HepG2 (cell line): ENCODE measurements around the gene RANGRF. TPM values are rescaled to one million over a fixed set of nuclear protein-coding genes. Genes with fewer than 3 reads are reported as not detected.

Experiments used
- ATAC-seq: fragments of 200-7000 bp; cut with Tn5 transposase; 3 replicates; pipeline ENCODE4 v1.9.1; 2020; ENCODE audit warnings: mild to moderate bottlenecking, moderate library complexity
- BruUV-seq: library from RNA; stranded (reverse); fragments of 400-500 nt; replicated peaks from 2 replicates; lab custom pipeline; 2021; lab: Mats Ljungman, UMichigan
- CTCF ChIA-PET: fragments of 300-600 bp; formaldehyde crosslinking; extraction: SDS; loops from one replicate; lab custom pipeline; 2021; ENCODE audit warnings: low total read pairs, inconsistent platforms, low intra/inter-chr PET ratio; lab: Yijun Ruan, JAX
- POLR2A ChIA-PET: fragments of 350-600 bp; sonication (Branson Sonifier 250); formaldehyde crosslinking; loops from one replicate; lab custom pipeline; 2020; ENCODE audit warnings: antibody characterized with exemption, inconsistent platforms; lab: Yijun Ruan, JAX
- DNase-seq: peaks from one replicate; pipeline ENCODE4 v3.0.0-alpha.2; 2015; ENCODE audit warnings: low spot score
- FAIRE-seq: peaks from 3 replicates; lab custom pipeline; 2011; peaks lifted over from hg19 to GRCh38; lab: Jason Lieb, UNC
- H2AFZ ChIP-seq: one replicate; pipeline ENCODE4 v1.6.1; 2011; ENCODE audit warnings: low read length, inconsistent platforms
- H3K27ac ChIP-seq: fragments of 300-600 bp; 3 replicates; pipeline ENCODE4 v1.8.0; 2011; ENCODE audit warnings: mixed run types, mild to moderate bottlenecking, mixed read lengths, low read length, inconsistent platforms; ENCODE audit not compliant: insufficient read depth; ENCODE audit errors: extremely low read length
- H3K27me3 ChIP-seq, 2 experiments: fragments of 200-600 bp in 1 of 2; 2 replicates in 1 of 2; 3 replicates in 1 of 2; pipeline versions ENCODE4 v1.6.0 to v1.8.0; 2011; ENCODE audit warnings: low read length in 2 of 2, mild to moderate bottlenecking in 2 of 2, moderate library complexity in 2 of 2, inconsistent platforms in 1 of 2; ENCODE audit not compliant: insufficient read depth in 2 of 2, control insufficient read depth in 1 of 2
- H3K36me3 ChIP-seq, 2 experiments: fragments of 200-600 bp in 1 of 2; replicated peaks in 1 of 2; 2 replicates in 1 of 2; 3 replicates in 1 of 2; pipeline versions ENCODE4 v1.5.1 to v1.8.0; 2011; ENCODE audit warnings: low read length in 2 of 2, inconsistent platforms in 1 of 2; ENCODE audit not compliant: insufficient read depth in 2 of 2, control insufficient read depth in 1 of 2
- H3K4me1 ChIP-seq: 2 replicates; pipeline ENCODE4 v1.5.1; 2012; ENCODE audit warnings: low read length, inconsistent platforms; ENCODE audit not compliant: insufficient read depth
- H3K4me2 ChIP-seq: 2 replicates; pipeline ENCODE4 v1.6.0; 2011; ENCODE audit warnings: low read depth, low read length, inconsistent platforms
- H3K4me3 ChIP-seq, 3 experiments: fragments of 200-600 bp in 1 of 3; sonication (generic), shearing (Covaris generic) in 1 of 3; replicated peaks in 1 of 3; 2 replicates each; pipeline ENCODE4 v1.5.1; 2011 to 2016; ENCODE audit warnings: low read length in 3 of 3, inconsistent platforms in 2 of 3, low read depth in 2 of 3, mild to moderate bottlenecking in 2 of 3, control low read depth in 1 of 3, mixed read lengths in 1 of 3; ENCODE audit not compliant: insufficient read depth in 1 of 3
- H3K79me2 ChIP-seq: one replicate; pipeline ENCODE4 v1.6.1; 2011; ENCODE audit warnings: low read length, inconsistent platforms; ENCODE audit not compliant: insufficient read depth
- H3K9ac ChIP-seq: 2 replicates; pipeline ENCODE4 v1.6.0; 2011; ENCODE audit warnings: mild to moderate bottlenecking, low read depth, low read length, inconsistent platforms; ENCODE audit not compliant: insufficient read depth
- H3K9me3 ChIP-seq: 2 replicates; pipeline ENCODE4 v1.5.1; 2012; ENCODE audit warnings: mild to moderate bottlenecking, low read length
- H4K20me1 ChIP-seq: 2 replicates; pipeline ENCODE4 v1.6.0; 2011; ENCODE audit warnings: inconsistent platforms, mild to moderate bottlenecking, low read length, moderate library complexity; ENCODE audit not compliant: insufficient read depth
- CBX2 ChIP-seq, 2 experiments: fragments of 200-600 bp in 1 of 2; sonication (generic); formaldehyde crosslinking in 1 of 2; IDR thresholded peaks; 2 replicates each; pipeline versions ENCODE4 v1.7.0 to v1.8.1; 2018 to 2022; ENCODE audit warnings: low read depth in 2 of 2, low read length in 1 of 2, mild to moderate bottlenecking in 1 of 2, missing genetic modification reagents in 1 of 2
- NFYC ChIP-seq: IDR thresholded peaks from 2 replicates; pipeline ENCODE4 v1.6.1; 2016; ENCODE audit warnings: missing genetic modification reagents, missing compliant biosample characterization
- POLR2AphosphoS2 ChIP-seq: IDR thresholded peaks from 2 replicates; pipeline ENCODE4 v1.6.1; 2011; ENCODE audit warnings: low read depth, low read length, improper control_type of control experiment
- SNAI1 ChIP-seq: sonication (generic); formaldehyde crosslinking; IDR thresholded peaks from 2 replicates; pipeline ENCODE4 v1.5.0; 2020; ENCODE audit warnings: mild to moderate bottlenecking, missing genetic modification reagents, borderline replicate concordance
- ZSCAN21 ChIP-seq: sonication (generic); formaldehyde crosslinking; IDR thresholded peaks from 2 replicates; pipeline ENCODE4 v1.8.0; 2022; ENCODE audit warnings: mild to moderate bottlenecking, missing genetic modification reagents, moderate library complexity, borderline replicate concordance
- WGBS: methylation state at CpG from one replicate; pipeline ENCODE4 v1.1.6; 2017; ENCODE audit warnings: low lambda C conversion rate; 5-methylcytosine and 5-hydroxymethylcytosine counted together
- in situ Hi-C: cut with HindIII; loops from 2 replicates; pipeline ENCODE4 v1.10.0; 2017; ENCODE audit warnings: low pct_unique_long_range_greater_than_20kb; ENCODE audit not compliant: extremely low pct_ligation_motif_present
- intact Hi-C: fragments of 100-400 bp; cut with micrococcal nuclease; formaldehyde crosslinking; loops from one replicate; pipeline ENCODE4 v1.10.0; 2022; ENCODE audit not compliant: unreplicated experiment
- polyA plus RNA-seq, 8 experiments: library from polyadenylated mRNA; depleted of rRNA in 3 of 8; stranded (reverse) in 7 of 8; unstranded in 1 of 8; fragments of >200 nt; fragmentation: Illumina TruSeq in 4 of 8; extraction: Trizol in 4 of 8; gene quantifications; 2 replicates each; pipeline versions ENCODE4 v1.2.1 to v1.2.3, GENCODE V29; 2011 to 2016; ENCODE audit warnings: low read depth in 4 of 8, missing spikeins in 1 of 8, mixed read lengths in 1 of 8; ENCODE audit not compliant: insufficient read depth in 1 of 8
- total RNA-seq, 5 experiments: library from RNA; depleted of rRNA; stranded (reverse); fragments of >200 nt; fragmentation: Illumina TruSeq; extraction: Trizol; gene quantifications; 2 replicates each; pipeline ENCODE4 v1.2.3, GENCODE V29; 2016; ENCODE audit warnings: low read depth in 1 of 5
- TF ChIP-seq, protein P1 (sequence below): sonication (generic); formaldehyde crosslinking; IDR thresholded peaks from 2 replicates; pipeline ENCODE4 v1.4.0; 2020; ENCODE audit warnings: low read depth, mild to moderate bottlenecking, missing genetic modification reagents
- TF ChIP-seq, protein P2 (sequence below): sonication (generic); formaldehyde crosslinking; IDR thresholded peaks from 2 replicates; pipeline ENCODE4 v1.4.0; 2020; ENCODE audit warnings: missing genetic modification reagents, borderline replicate concordance
- TF ChIP-seq, protein P3 (sequence below): sonication (generic); IDR thresholded peaks from 2 replicates; pipeline ENCODE4 v1.6.1; 2016; ENCODE audit warnings: low read depth, borderline replicate concordance

RANGRF gene
- total and polyA plus RNA-seq, 2 of the 13 experiments (the other 11 are each of a cell fraction or from before 2014, with no cell fraction given): 18.6 to 40.7 TPM

DNA sequence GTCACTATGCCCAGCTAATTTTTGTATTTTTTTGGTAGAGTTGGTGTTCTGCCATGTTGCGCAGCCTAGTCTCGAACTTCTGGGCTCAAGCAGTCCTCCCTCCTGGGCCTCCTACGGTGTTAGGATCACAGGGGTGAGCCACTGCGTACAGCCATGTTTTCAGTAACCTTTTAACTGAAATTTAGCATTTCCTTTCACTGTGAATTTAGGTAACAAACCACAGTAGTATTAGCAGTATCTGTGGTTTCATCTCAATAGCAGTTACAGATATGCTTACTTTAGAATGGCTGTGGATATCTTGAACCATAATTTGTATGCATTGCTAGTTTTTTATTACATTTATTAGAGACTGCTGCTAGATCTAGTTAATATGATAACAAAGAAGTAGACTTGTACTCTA lies 4.3 kb upstream of the RANGRF start:
- no peak for FAIRE-seq
- CTCF ChIA-PET: no interaction called here

More for the DNA sequence above, 4.3 kb upstream of the RANGRF start:
- no TSS peak for BruUV-seq
- POLR2A ChIA-PET: interaction anchor here (1.1 kb wide), 1 partner anchor 11 kb away, joined by 5 read pairs; the partner anchor contains the start of gene SLC25A35
- intact Hi-C loops (no loop called here), in situ Hi-C loops (no loop called here)
- no peak for TF ChIP-seq NFYC (CRISPR knock-in tag)
- TF ChIP-seq, protein P1, sequence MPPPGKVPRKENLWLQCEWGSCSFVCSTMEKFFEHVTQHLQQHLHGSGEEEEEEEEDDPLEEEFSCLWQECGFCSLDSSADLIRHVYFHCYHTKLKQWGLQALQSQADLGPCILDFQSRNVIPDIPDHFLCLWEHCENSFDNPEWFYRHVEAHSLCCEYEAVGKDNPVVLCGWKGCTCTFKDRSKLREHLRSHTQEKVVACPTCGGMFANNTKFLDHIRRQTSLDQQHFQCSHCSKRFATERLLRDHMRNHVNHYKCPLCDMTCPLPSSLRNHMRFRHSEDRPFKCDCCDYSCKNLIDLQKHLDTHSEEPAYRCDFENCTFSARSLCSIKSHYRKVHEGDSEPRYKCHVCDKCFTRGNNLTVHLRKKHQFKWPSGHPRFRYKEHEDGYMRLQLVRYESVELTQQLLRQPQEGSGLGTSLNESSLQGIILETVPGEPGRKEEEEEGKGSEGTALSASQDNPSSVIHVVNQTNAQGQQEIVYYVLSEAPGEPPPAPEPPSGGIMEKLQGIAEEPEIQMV (CRISPR knock-in tag): no peak
- TF ChIP-seq ZSCAN21 (CRISPR knock-in tag): no peak
- no peak for TF ChIP-seq POLR2AphosphoS2
- TF ChIP-seq, protein P2, sequence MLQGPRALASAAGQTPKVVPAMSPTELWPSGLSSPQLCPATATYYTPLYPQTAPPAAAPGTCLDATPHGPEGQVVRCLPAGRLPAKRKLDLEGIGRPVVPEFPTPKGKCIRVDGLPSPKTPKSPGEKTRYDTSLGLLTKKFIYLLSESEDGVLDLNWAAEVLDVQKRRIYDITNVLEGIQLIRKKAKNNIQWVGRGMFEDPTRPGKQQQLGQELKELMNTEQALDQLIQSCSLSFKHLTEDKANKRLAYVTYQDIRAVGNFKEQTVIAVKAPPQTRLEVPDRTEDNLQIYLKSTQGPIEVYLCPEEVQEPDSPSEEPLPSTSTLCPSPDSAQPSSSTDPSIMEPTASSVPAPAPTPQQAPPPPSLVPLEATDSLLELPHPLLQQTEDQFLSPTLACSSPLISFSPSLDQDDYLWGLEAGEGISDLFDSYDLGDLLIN (CRISPR knock-in tag): no peak
- TF ChIP-seq SNAI1: no peak
- TF ChIP-seq CBX2 (IDR thresholded peaks at IDR 0.05; ENCODE audit: low read depth, low read length): no peak
- TF ChIP-seq CBX2 (CRISPR knock-in tag; IDR thresholded peaks at IDR 0.05; ENCODE audit: low read depth): no peak
- TF ChIP-seq, protein P3, sequence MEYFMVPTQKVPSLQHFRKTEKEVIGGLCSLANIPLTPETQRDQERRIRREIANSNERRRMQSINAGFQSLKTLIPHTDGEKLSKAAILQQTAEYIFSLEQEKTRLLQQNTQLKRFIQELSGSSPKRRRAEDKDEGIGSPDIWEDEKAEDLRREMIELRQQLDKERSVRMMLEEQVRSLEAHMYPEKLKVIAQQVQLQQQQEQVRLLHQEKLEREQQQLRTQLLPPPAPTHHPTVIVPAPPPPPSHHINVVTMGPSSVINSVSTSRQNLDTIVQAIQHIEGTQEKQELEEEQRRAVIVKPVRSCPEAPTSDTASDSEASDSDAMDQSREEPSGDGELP: no peak
- H2AFZ ChIP-seq: no peak overlapping the region
- no peaks in the 10 kb centered on the region for H3K9me3 ChIP-seq
- H3K27me3 ChIP-seq: no peaks in the 10 kb centered on the region
- WGBS: 91% methylated on average over 4 of the region's 4 CpGs
- H3K27ac ChIP-seq: no peak overlapping the region
- H3K4me1 ChIP-seq: peaks cover 33% of the 10 kb centered on the region
- no peak overlapping the region for H3K9ac ChIP-seq
- no peak overlapping the region for H3K4me2 ChIP-seq
- H3K4me3 ChIP-seq: no peak overlapping the region
- DNase-seq (no peak), ATAC-seq (no peak)
- H4K20me1 ChIP-seq: no peaks in the 10 kb centered on the region
- H3K36me3 ChIP-seq: no peaks in the 10 kb centered on the region
- no peaks in the 10 kb centered on the region for H3K79me2 ChIP-seq
